Esophagus squamous epithelium (tissue), 5 donors: ENCODE measurements around the gene ABHD17A. TPM values are rescaled to one million over a fixed set of nuclear protein-coding genes. Genes with fewer than 3 reads are reported as not detected.

Experiments used
- DNase-seq: peaks from one replicate; lab custom pipeline; 2025; lab: John Stamatoyannopoulos, UW
- H3K27ac ChIP-seq, 4 donors: fragments of 200-600 bp; sonication (generic); one replicate each; pipeline ENCODE4 v1.5.1; 2016 to 2019; ENCODE audit warnings: mild to moderate bottlenecking in 1 of 4
- H3K27me3 ChIP-seq, 4 donors: fragments of 200-600 bp; sonication (generic); 1 replicate in 3 of 4; 2 replicates in 1 of 4; pipeline versions ENCODE4 v1.5.1 to v1.6.0; 2017 to 2021; ENCODE audit warnings: antibody characterized with exemption in 1 of 4
- H3K36me3 ChIP-seq, 3 donors: fragments of 200-600 bp; sonication (generic); one replicate each; pipeline ENCODE4 v1.5.1; 2016 to 2019
- H3K4me1 ChIP-seq, 3 donors: fragments of 200-600 bp; sonication (generic); one replicate each; pipeline ENCODE4 v1.5.1; 2017 to 2019
- H3K4me3 ChIP-seq, 4 donors: fragments of 200-600 bp; sonication (generic); 1 replicate in 3 of 4; 2 replicates in 1 of 4; pipeline ENCODE4 v1.5.1; 2016 to 2019; ENCODE audit warnings: mild to moderate bottlenecking in 2 of 4, moderate library complexity in 1 of 4
- H3K9me3 ChIP-seq, 3 donors: fragments of 200-600 bp; sonication (generic); one replicate each; pipeline ENCODE4 v1.5.1; 2016 to 2019
- CTCF ChIP-seq, 6 experiments: fragments of 450-650 bp in 4 of 6; fragments of 200-600 bp in 2 of 6; sonication (generic) in 2 of 6; IDR thresholded peaks; one replicate each; pipeline ENCODE4 v1.5.1; 2016 to 2019; ENCODE audit warnings: antibody characterized with exemption in 6 of 6, mild to moderate bottlenecking in 4 of 6, moderate library complexity in 4 of 6
- POLR2A ChIP-seq, 4 donors: fragments of 450-650 bp; IDR thresholded peaks; one replicate each; pipeline ENCODE4 v1.6.1; 2017; ENCODE audit warnings: antibody characterized with exemption in 4 of 4, mild to moderate bottlenecking in 4 of 4, moderate library complexity in 3 of 4
- WGBS, 2 donors: methylation state at CpG; one replicate each; pipeline ENCODE4 v1.1.5; 2018; 5-methylcytosine and 5-hydroxymethylcytosine counted together
- intact Hi-C: fragments of 100-400 bp; cut with DNase I; formaldehyde crosslinking; loops from one replicate; pipeline ENCODE4 v1.15.0; 2022
- total RNA-seq, 4 donors: library from RNA; depleted of rRNA; stranded (reverse); fragments of >200 nt; gene quantifications; one replicate each; pipeline ENCODE4 v1.1.0, GENCODE V29; 2016
- donor health status: DM: yes; HTN: yes; CAD: no.

Gene ABHD17A
- total RNA-seq, 4 donors from 2014 or later: 78.4 to 91.7 (median 82.9) TPM

GRCh38 chr19:1907563-1908363 is 22.5 kb upstream of the ABHD17A start:
- peaks cover 43 to 94% (median 51%) of the 10 kb centered on the region in 3 donors for H3K4me1 ChIP-seq
- H3K27ac ChIP-seq: peak overlapping the region; percentile 82 to 97 (median 88)
- peak overlapping the region; percentile 22 to 60 (median 40) for H3K4me3 ChIP-seq
- no peak for DNase-seq
- 71 to 74% methylated on average over 4 to 13 of the region's 43 CpGs for WGBS, 2 donors
- peaks cover 7 to 11% (median 10%) of the 10 kb centered on the region in 3 donors for H3K36me3 ChIP-seq
- intact Hi-C loops: no loop called here
- no peak for TF ChIP-seq POLR2A (IDR thresholded peaks at IDR 0.05)
- no peak for TF ChIP-seq CTCF (IDR thresholded peaks at IDR 0.05)
- no peaks in the 10 kb centered on the region for H3K9me3 ChIP-seq
- H3K27me3 ChIP-seq: no peaks in the 10 kb centered on the region

- peaks cover 43 to 87% (median 51%) of the 10 kb centered on the region in 3 donors for H3K4me1 ChIP-seq
- TF ChIP-seq POLR2A (IDR thresholded peaks at IDR 0.05) (no peak), CTCF (IDR thresholded peaks at IDR 0.05) (no peak)
- peak overlapping the region; percentile 82 to 97 (median 88) for H3K27ac ChIP-seq
- WGBS, 2 donors: 73 to 85% methylated on average over 7 to 10 of the region's 10 CpGs
- intact Hi-C loops: no loop called here
- H3K4me3 ChIP-seq: peak overlapping the region in 2 of 4 donors; percentile 37 to 42
- peaks cover 0 to 4% (median 3%) of the 10 kb centered on the region in 3 donors for H3K36me3 ChIP-seq
- H3K9me3 ChIP-seq: no peaks in the 10 kb centered on the region
- H3K27me3 ChIP-seq: no peaks in the 10 kb centered on the region
- no peak for DNase-seq
Measured at GRCh38 chr19:1906985-1907562, 21.8 kb upstream of the ABHD17A start.

- no peak for DNase-seq
- TF ChIP-seq POLR2A (IDR thresholded peaks at IDR 0.05) (no peak), CTCF (IDR thresholded peaks at IDR 0.05) (no peak)
- Histone ChIP-seq H3K27me3 (no peaks in the 10 kb centered on the region), H3K36me3 (no peaks in the 10 kb centered on the region), H3K4me1 (peaks cover 40 to 76% (median 49%) of the 10 kb centered on the region in 3 donors), H3K4me3 (peak overlapping the region; percentile 49 to 91 (median 74)), H3K27ac (peak overlapping the region; percentile 92 to 97 (median 93)), H3K9me3 (no peaks in the 10 kb centered on the region)
- WGBS, 2 donors: 55 to 71% methylated on average over 6 to 14 of the region's 15 CpGs
- intact Hi-C loops: no loop called here
Measured at GRCh38 chr19:1905863-1906375, 20.6 kb upstream of the ABHD17A start.

- H3K27me3 ChIP-seq: no peaks in the 10 kb centered on the region
- peaks cover 40 to 70% (median 49%) of the 10 kb centered on the region in 3 donors for H3K4me1 ChIP-seq
- H3K27ac ChIP-seq: peak within 1 kb of the TSS; percentile 92 to 97 (median 93)
- H3K4me3 ChIP-seq: peak within 1 kb of the TSS; percentile 49 to 91 (median 74)
- TF ChIP-seq CTCF (IDR thresholded peaks at IDR 0.05): peak in 1 of 6 experiments; percentile 27
- TF ChIP-seq POLR2A (IDR thresholded peaks at IDR 0.05): peak in 3 of 4 donors; percentile 40 to 88 (median 78)
- DNase-seq: peak; percentile 92
- no peaks in the 10 kb centered on the region for H3K9me3 ChIP-seq
- H3K36me3 ChIP-seq: no peaks in the 10 kb centered on the region
- intact Hi-C loops: no loop called here
- 0 to 2% methylated on average over 10 of the region's 92 CpGs for WGBS, 2 donors
Measured at GRCh38 chr19:1905110-1905862, 20.0 kb upstream of the ABHD17A start, which contains the start of the genes ADAT3 and SCAMP4. TSS of gene ADAT3 (plus strand) at chr19:1905399. CDS start at chr19:1912048, 6,649 bp downstream. TSS of gene SCAMP4 (plus strand) at chr19:1905399. CDS start at chr19:1915020, 9,621 bp downstream.
